ENCODE data around the gene NTF3.

Gene NTF3

DNA sequence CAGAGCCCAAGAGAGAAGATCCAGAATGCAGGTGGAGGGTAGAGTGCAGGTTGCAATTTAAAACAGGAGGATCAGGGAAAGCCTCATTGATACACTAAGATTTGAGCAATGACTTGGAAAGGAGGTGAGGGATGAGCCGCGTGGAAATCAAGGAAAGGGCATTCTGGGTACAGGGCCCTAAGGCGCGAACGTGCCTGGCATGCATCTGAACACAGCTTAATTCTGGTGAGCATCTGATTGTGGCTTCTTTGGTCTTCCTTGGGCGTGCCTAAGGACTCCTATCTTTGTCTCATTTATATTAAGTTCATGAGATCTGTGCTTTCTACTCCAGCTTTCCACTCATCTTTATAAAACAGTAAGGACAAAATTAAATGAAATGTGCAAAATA, 79.3 kb downstream of the NTF3 start:
- no peak for DNase-seq (ENCODE audit: low read depth)

GRCh38 chr12:5511644-5512600, 80.0 kb downstream of the NTF3 start:
- DNase-seq (ENCODE audit: low read depth), result no peak

- no peak for DNase-seq (ENCODE audit: low read depth)
Measured at GRCh38 chr12:5512601-5512970, 80.7 kb downstream of the NTF3 start.

DNA sequence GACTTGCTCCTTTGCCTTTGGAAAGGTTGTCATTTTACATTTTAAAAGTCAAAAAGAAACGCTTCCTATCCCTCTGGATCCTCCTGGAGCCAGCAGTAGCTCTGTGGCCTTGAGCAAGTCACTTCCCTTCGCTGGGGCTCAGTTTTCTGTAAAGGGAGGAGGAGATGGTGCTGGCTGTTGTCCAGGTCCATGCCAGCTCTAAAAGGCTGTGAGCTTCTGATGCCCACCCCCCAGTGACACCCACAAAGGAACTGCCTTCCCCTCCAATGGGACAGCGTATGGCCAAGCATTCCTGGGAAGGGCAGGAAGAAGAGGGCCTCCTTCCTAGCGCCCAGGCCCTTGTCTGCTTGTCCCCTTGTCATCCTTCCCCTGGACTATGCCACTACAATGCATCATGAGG, 81.5 kb downstream of the NTF3 start:
- DNase-seq (ENCODE audit: low read depth), result no peak

GRCh38 chr12:5514016-5514415, 82.1 kb downstream of the NTF3 start:
- no peak for DNase-seq (ENCODE audit: low read depth)

GRCh38 chr12:5514545-5514944, 82.6 kb downstream of the NTF3 start:
- DNase-seq (ENCODE audit: low read depth), result no peak

- no peak for DNase-seq (ENCODE audit: low read depth)
Measured at GRCh38 chr12:5515458-5515857, 83.5 kb downstream of the NTF3 start.

DNA sequence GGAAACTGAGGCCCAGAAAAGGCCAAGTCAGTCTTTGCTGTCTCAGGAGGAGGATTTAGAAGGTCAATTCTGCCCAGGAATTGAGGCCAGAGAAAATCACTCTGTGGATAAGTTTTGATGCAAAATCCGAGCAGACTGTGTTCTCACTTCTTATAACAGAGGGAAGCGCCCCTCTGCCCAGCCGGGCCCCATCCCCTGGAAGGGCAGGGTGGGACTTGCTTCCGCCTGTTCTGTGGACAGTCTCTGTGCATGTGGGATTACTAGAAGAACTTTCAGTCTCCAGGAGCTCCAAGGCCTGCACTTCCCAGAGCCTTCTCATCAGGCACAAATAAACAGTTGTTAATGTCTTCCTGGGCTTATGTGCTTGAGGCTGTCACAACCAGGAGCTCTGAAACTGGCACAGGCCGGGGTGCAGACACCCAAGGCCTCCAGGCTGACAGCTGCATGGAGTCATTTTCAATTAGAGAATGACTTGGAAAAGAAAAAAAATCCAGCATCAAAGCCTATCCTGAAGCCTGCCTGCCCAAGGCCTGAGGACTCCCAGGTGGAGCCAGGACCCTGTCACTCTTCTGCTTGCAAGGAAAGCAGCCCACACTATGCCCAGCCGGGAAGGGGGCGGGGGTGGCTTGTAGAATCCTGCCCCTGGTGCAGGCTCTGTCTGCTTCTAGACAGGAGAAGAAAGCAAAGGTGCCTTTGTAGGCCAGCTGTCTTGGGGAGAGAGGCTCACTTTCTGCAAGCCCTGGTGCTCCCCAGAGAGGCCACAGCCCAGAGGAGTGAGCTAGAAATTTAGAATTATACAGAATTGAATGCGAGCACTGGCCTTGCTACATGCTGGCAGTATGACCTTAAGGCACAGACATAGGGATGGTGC, 84.7 kb downstream of the NTF3 start:
- DNase-seq (ENCODE audit: low read depth), result no peak

DNA sequence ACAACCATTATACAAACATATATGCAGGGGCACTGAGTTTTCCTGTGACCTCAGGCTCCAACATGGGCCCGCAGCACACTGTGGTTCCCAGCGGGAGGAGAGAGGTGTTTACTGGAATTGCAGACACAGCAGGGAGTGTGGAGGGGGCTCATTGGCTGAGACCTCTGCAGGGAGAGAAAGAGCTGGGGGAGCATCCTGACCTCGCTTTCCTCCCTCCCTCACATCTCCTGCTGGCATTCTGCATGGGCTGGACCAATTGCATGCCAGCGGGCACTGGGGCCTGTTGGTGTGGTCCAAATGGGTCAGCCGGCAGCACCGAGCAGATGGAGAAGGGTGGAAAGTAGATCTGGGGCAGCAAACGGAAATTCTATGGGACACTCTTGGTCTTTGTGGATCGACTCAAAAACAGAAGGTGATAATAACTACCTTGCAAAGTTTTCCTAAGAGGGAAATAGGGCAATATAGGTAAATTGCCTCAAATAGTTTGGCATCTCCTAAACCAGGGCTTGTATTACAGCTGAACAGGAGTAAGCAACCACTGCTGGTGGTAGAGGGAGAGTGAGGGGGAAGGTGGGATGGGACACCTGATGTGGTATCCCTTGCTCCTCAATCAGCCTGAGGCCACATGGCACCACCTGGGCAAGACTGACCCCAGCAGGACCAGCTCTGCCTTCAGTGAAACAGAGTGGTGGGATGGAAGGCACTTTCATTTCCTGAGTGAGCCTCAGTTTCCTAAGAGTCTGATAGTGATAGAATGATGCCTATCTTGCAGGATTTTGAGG, 86.9 kb downstream of the NTF3 start:
- no peak for DNase-seq (ENCODE audit: low read depth)

DNA sequence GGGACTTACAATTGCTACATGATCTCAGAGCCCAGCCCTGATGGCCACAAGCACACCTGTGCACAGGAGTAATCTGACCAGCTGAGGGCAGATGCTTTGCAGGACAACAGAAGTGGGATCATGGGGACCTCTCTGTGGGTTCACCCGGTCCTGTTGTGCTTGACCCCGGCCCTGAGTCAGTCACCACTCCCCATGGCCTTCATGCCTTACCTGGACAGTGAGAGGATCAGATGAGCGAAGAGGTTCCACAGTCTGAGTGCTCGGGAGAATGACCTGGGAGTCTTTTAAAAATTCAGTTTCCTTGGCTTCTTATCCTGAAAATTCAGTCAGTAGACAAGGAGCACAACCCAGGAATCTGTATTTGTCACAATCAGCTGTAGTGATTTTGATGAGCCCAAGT, 88.1 kb downstream of the NTF3 start:
- DNase-seq (ENCODE audit: low read depth), result no peak

DNA sequence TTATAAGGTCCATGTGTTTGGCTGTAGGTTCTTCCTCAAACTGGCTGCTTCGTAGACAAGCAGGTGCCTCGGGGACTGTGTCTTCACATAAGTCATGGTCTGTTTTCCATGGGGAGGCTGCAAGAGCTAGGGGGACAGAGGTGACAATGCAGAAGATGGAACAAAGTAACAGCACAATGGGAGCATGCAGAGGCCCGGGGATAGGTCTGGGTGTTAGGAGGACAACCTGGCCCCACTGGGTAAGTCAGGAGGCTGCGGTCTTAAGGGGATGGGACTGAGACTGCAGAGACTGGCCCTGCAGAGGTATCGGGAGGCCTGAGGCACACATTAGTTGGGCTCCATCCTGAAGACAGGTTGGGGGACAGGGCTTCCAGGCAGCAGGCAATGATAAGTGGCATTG, 88.9 kb downstream of the NTF3 start:
- DNase-seq (ENCODE audit: low read depth), result no peak

GRCh38 chr12:5521456-5522325, 89.8 kb downstream of the NTF3 start:
- DNase-seq (ENCODE audit: low read depth), result no peak

GRCh38 chr12:5522432-5523335, 90.8 kb downstream of the NTF3 start:
- DNase-seq (ENCODE audit: low read depth), result no peak

DNA sequence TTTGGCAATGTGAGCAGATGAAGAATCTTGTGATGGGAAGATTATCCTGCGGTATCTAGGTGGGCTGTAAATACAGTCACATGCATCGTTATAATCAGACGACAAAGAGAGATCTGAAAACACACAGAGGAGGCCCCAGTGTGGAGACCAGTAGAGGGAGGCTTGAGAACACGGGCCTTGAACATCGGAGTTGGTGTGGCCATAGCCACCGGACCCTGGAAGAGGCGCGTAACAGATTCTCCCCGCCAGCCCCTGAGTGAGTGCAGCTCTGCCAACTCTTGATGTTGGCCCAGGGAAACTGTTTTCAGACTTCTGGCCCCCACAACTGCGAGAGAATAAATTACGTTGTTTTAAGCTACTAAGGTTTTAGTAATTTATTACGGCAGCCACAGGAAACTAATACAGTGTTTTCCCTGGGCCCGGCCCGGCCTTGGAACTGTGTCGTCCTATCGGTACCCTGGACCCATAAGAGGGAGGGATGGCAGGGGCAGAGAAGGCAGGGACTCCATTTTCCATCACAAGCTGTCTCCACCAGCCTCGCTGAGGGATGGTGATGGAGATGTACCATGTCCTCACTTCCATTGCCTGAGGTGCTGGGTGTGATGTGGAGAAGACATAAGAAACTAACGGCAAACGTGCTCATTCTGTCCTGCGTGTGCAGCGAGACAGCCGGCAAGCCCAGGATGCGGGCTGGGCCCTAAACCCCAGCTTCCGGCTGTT, 91.6 kb downstream of the NTF3 start:
- no peak for DNase-seq (ENCODE audit: low read depth)

DNA sequence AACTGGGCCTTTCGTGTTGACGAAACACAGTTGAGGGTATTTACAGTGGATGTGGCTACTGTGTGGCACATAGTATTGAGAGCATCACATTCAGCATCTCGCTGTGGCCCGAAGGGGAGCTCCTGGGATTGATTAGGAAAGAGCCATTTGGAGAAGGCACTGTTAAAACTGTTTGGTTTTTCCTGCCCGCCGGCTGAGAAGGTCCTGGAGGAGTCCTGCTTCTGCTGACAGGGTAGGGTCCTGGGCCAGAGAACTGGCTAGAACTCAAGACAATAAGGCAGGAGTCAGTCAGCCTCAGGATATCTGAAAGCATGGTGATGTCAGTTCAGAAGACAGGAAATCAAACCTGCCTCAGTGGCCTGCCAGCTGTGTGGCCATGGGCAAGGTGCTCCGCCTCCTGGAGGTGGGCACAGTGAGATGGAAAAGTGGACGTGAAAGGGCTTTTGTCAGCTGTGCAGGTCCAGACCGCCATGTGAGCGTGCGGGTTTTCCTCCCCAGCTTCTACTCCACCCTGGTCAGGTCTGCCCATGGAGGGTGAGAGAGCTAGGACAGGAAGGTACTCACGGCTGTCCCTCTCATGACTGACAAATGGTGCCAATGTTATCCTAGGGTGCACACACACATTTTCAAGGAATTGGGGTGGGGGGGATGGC, 92.3 kb downstream of the NTF3 start:
- DNase-seq (ENCODE audit: low read depth), result no peak

DNA sequence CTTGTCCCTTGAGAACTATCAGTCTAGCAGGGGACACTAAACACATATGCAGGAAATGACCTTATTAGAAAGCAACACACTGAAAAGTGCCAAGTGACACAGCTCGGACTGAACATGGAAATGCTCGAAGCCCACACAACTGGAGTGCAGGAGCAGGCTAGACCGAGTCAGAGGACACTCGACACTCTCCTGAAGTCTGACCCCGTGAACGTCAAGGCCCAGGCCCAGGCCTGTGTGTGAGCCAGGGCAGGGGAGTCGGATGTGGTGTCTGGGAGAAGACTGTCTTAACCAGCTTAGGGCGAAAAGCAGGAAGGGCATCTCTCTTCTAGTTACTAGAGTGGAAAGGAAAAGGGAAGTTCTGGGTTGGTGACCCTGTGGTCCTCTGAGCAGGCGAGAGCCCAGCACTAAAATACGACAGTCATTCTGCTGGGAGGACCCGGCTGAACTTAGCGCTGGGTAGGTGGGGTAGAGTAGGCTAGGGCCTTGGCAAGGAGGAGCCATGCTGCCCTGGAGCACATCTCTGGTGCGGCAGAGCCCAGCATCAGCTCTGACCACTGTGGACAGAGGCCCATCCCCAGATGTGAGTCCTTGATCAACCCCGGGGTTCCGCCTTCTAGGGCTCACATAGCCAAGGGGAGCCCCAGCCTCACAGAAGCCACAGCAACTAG, 93.0 kb downstream of the NTF3 start:
- DNase-seq (ENCODE audit: low read depth), result no peak

DNA sequence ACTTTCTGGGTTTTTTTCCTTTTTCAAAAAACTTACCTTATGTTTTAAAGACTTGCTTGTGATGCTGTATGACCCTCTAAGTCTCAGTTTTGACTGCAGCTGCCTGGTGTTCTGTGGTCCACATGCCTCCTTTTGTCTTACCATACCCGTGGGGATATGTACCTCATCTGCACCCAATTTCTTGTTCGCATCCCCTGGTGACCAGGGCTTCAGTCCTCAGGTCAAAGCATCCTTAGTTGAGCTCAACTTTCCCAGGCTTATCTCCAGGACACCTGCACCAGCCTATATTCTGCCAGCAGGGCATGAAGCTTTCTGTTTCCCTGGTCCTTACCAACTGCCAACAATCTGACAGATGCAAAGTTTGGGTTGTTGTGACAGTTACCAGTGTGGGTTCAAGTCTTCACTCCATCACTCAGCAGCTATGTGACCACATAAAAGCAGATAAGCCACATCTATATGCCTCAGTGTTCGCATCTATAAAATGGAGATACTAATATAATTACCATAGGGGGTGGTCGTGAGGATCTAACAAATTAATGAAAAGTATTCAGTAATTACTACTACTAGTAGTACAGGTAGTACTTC, 94.0 kb downstream of the NTF3 start:
- DNase-seq (ENCODE audit: low read depth), result no peak

- DNase-seq (ENCODE audit: low read depth), result no peak
Measured at GRCh38 chr12:5533368-5533767, 101.5 kb downstream of the NTF3 start.

Measured in stimulated activated CD8-positive, alpha-beta memory T cell treated with anti-CD3 and anti-CD28 coated beads, Interleukin-12 subunit alpha, Interleukin-12 subunit beta, amount 100 ng/mL, for 4 hours (primary cell).